ENCODE data around the gene KCNS3.

DNA sequence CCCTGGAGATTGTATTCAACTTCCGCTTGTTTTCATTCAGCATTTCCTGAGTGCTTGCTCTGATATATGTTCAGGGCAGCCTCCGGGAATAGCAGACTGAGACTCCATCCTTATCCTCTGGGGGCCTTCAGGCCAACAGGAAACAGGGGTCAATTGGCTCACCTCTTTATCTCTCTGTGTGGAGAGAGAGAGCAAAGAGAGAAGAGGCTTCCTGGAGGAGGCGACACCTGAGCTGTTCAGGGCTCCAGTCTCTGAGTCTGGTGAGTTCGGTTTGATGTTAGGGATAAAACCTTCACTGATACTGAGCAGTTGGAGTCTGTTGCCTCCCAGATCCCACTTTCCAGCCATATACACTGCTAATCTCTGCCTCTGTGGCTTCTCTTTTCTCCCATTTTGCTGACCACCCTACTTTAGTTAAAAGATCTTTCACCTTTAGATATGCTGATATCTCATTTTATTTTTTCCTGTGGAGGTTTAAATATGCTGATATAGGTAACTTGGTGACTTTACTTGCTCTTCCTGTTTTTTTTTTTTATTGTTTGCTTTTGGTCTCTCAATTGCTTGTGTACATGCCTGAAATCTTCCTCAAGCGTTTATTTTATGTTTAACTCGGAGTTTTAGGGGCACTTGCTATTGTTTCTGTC lies 56.9 kb downstream of the KCNS3 start:
- TF ChIP-seq, protein P1, sequence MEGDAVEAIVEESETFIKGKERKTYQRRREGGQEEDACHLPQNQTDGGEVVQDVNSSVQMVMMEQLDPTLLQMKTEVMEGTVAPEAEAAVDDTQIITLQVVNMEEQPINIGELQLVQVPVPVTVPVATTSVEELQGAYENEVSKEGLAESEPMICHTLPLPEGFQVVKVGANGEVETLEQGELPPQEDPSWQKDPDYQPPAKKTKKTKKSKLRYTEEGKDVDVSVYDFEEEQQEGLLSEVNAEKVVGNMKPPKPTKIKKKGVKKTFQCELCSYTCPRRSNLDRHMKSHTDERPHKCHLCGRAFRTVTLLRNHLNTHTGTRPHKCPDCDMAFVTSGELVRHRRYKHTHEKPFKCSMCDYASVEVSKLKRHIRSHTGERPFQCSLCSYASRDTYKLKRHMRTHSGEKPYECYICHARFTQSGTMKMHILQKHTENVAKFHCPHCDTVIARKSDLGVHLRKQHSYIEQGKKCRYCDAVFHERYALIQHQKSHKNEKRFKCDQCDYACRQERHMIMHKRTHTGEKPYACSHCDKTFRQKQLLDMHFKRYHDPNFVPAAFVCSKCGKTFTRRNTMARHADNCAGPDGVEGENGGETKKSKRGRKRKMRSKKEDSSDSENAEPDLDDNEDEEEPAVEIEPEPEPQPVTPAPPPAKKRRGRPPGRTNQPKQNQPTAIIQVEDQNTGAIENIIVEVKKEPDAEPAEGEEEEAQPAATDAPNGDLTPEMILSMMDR (IDR thresholded peaks at IDR 0.05): no peak
- no peak for TF ChIP-seq POLR2A (IDR thresholded peaks at IDR 0.05)

Data from adrenal gland (tissue), 5 donors.